ENCODE measurements around the gene FEM1A. TPM values are rescaled to one million over a fixed set of nuclear protein-coding genes. Genes with fewer than 3 reads are reported as not detected.
"Not testable (repeated sequence)": the region's sequence is repeated elsewhere in the genome, so short reads cannot be mapped to it uniquely, and the experiment has no call there.

FEM1A gene
- total and polyA plus RNA-seq, 2 donors (not counting 1 experiment from before 2014, with no cell fraction given), result 5.8 to 18.7 TPM

DNA sequence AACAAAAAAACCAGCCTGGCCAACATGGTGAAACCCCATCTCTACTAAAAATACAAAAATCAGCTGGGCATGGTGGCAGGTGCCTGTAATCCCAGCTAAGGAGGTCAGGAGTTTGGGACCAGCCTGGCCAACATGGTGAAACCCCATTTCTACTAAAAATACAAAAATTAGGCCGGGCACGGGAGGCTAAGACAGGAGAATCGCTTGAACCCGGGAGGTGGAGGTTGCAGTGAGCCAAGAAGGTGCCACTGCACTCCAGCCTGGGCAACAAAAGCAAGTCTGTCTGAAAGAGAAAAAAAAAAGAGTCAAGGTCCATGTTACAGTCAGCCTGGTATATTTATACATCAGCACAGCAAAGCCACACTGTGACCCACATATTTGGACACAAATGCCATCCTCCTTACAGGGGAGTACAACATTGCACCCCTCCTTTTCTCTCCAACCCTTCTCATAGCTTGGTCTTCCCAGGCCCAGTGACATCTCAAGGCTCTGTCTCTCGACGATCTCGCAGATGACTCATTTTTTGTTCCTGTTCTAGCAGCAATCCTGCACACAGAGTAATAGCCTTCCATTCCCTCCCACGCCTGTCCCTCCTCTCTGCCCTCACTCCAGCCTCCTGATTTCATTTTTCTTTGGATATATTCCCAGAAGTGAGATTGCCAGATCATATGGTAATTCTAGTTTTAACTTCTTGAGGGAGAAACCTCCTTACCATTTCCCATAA, 46.9 kb upstream of the FEM1A start:
- Histone ChIP-seq H4K20me1 (ENCODE audit: control insufficient read depth, insufficient read depth, low read length, poor library complexity, severe bottlenecking) (no peaks in the 10 kb centered on the region), H3K27me3 (replicated peaks in 1 of 4; ENCODE audit: control extremely low read depth in 1 of 4, control insufficient read depth in 3 of 4, insufficient read depth in 4 of 4, low read length in 3 of 4) (peaks cover 0 to 26% (median 5%) of the 10 kb centered on the region in 4 experiments), H2AFZ (ENCODE audit: insufficient read depth, low read depth, low read length, poor library complexity, severe bottlenecking) (no peak overlapping the region), H3K27ac (ENCODE audit: low read length in 2 of 2) (no peak overlapping the region), H3K4me3 (ENCODE audit: control extremely low read depth in 1 of 5, extremely low read depth in 1 of 5, insufficient read depth in 1 of 5, low read depth in 2 of 5, low read length in 4 of 5) (no peak overlapping the region), H3K4me2 (replicated peaks; ENCODE audit: low read depth, low read length, poor library complexity, severe bottlenecking) (no peak overlapping the region), H3K9me3 (ENCODE audit: control extremely low read depth in 1 of 3, control insufficient read depth in 2 of 3, insufficient read depth in 1 of 3, low read length in 2 of 3) (no peaks in the 10 kb centered on the region), H3K79me2 (ENCODE audit: control insufficient read depth, insufficient read depth, low read length) (no peaks in the 10 kb centered on the region), H3K4me1 (ENCODE audit: control insufficient read depth in 2 of 2, insufficient read depth in 2 of 2, low read length in 2 of 2) (no peaks in the 10 kb centered on the region), H3K9ac (ENCODE audit: low read length) (no peak overlapping the region), H3K36me3 (replicated peaks in 1 of 2; ENCODE audit: control extremely low read depth in 1 of 2, control insufficient read depth in 1 of 2, extremely low read depth in 1 of 2, insufficient read depth in 2 of 2, low read length in 1 of 2) (no peaks in the 10 kb centered on the region)
- intact Hi-C loops (cut with micrococcal nuclease), result no loop called here
- Mint-ChIP-seq H3K4me3 (no peak overlapping the region), H3K27me3 (peaks cover 30% of the 10 kb centered on the region), H3K9me3 (ENCODE audit: insufficient read depth) (no peaks in the 10 kb centered on the region), H3K4me1 (no peaks in the 10 kb centered on the region), H3K27ac (no peak overlapping the region)
- DNase-seq (no peak), ATAC-seq (ENCODE audit: low read depth) (no peak)
- POLR2A ChIA-PET, result no interaction called here
- WGBS (ENCODE audit: insufficient coverage), result 40% methylated on average over 4 of the region's 8 CpGs
- CTCF ChIA-PET, result interaction anchor here (0.6 kb wide), 1 partner anchor 152 kb away, joined by 3 read pairs; no protein-coding TSS in a partner anchor
- TF ChIP-seq, protein P1, sequence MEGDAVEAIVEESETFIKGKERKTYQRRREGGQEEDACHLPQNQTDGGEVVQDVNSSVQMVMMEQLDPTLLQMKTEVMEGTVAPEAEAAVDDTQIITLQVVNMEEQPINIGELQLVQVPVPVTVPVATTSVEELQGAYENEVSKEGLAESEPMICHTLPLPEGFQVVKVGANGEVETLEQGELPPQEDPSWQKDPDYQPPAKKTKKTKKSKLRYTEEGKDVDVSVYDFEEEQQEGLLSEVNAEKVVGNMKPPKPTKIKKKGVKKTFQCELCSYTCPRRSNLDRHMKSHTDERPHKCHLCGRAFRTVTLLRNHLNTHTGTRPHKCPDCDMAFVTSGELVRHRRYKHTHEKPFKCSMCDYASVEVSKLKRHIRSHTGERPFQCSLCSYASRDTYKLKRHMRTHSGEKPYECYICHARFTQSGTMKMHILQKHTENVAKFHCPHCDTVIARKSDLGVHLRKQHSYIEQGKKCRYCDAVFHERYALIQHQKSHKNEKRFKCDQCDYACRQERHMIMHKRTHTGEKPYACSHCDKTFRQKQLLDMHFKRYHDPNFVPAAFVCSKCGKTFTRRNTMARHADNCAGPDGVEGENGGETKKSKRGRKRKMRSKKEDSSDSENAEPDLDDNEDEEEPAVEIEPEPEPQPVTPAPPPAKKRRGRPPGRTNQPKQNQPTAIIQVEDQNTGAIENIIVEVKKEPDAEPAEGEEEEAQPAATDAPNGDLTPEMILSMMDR (IDR thresholded peaks at IDR 0.05), result no peak
- no peak for TF ChIP-seq EZH2 (IDR thresholded peaks at IDR 0.05; ENCODE audit: borderline replicate concordance, insufficient read depth, low read depth, low read length, poor library complexity, severe bottlenecking)

DNA sequence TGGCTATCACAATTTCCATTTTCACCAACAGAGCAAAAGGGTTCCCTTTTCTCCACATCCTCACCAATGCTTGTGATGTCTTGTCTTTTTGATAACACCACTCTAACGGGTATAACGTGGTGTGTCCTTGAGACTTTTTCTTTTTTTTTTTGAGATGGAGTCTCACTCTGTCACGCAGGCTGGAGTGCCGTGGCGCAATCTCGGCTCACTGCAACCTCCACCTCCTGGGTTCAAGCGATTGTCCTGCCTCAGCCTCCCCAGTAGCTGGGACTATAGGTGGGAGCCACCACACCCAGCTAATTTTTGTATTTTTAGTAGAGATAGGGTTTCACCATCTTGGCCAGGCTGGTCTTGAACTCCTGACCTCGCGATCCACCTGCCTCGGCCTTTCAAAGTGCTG, 46.4 kb upstream of the FEM1A start:
- H3K4me2 ChIP-seq (replicated peaks; ENCODE audit: low read depth, low read length, poor library complexity, severe bottlenecking); H3K4me3 Mint-ChIP-seq; H3K9ac ChIP-seq (ENCODE audit: low read length); H3K36me3 ChIP-seq (replicated peaks in 1 of 2; ENCODE audit: control extremely low read depth in 1 of 2, control insufficient read depth in 1 of 2, extremely low read depth in 1 of 2, insufficient read depth in 2 of 2, low read length in 1 of 2); POLR2A ChIA-PET; H4K20me1 ChIP-seq (ENCODE audit: control insufficient read depth, insufficient read depth, low read length, poor library complexity, severe bottlenecking); H3K79me2 ChIP-seq (ENCODE audit: control insufficient read depth, insufficient read depth, low read length); H3K4me1 Mint-ChIP-seq; ATAC-seq (ENCODE audit: low read depth); intact Hi-C loops (cut with micrococcal nuclease); DNase-seq; H3K9me3 Mint-ChIP-seq (ENCODE audit: insufficient read depth); H3K4me1 ChIP-seq (ENCODE audit: control insufficient read depth in 2 of 2, insufficient read depth in 2 of 2, low read length in 2 of 2); H3K27ac Mint-ChIP-seq; H2AFZ ChIP-seq (ENCODE audit: insufficient read depth, low read depth, low read length, poor library complexity, severe bottlenecking); CTCF ChIA-PET; H3K9me3 ChIP-seq (ENCODE audit: control extremely low read depth in 1 of 3, control insufficient read depth in 2 of 3, insufficient read depth in 1 of 3, low read length in 2 of 3); H3K27ac ChIP-seq (ENCODE audit: low read length in 2 of 2); H3K4me3 ChIP-seq (ENCODE audit: control extremely low read depth in 1 of 5, extremely low read depth in 1 of 5, insufficient read depth in 1 of 5, low read depth in 2 of 5, low read length in 4 of 5): not testable (repeated sequence)
- H3K27me3 Mint-ChIP-seq, result peaks cover 36% of the 10 kb centered on the region
- peaks cover 0 to 26% (median 5%) of the 10 kb centered on the region in 4 experiments for H3K27me3 ChIP-seq (replicated peaks in 1 of 4; ENCODE audit: control extremely low read depth in 1 of 4, control insufficient read depth in 3 of 4, insufficient read depth in 4 of 4, low read length in 3 of 4)
- WGBS (ENCODE audit: insufficient coverage), result no CpG with 5 or more reads among the region's 10 CpGs
